WI38 (cell line): Measurements from ENCODE around the gene ERBB4.
"Not testable (repeated sequence)": the region's sequence is repeated elsewhere in the genome, so short reads cannot be mapped to it uniquely, and the experiment has no call there.

Source experiments
- H3K4me3 ChIP-seq: 2 replicates; pipeline ENCODE4 v1.5.1; 2011; ENCODE audit warnings: low read depth, mild to moderate bottlenecking, control low read depth, low read length
- CTCF ChIP-seq: IDR thresholded peaks from 2 replicates; pipeline ENCODE4 v1.5.1; 2012; ENCODE audit warnings: low read depth, mild to moderate bottlenecking, control low read depth, low read length

The ERBB4 gene

GRCh38 chr2:212254339-212254738, 284.3 kb downstream of the ERBB4 start:
- TF ChIP-seq CTCF, result no peak
- H3K4me3 ChIP-seq, result no peak overlapping the region

- no peak overlapping the region for H3K4me3 ChIP-seq
- TF ChIP-seq CTCF, result no peak
Observed at GRCh38 chr2:212249451-212249850, 289.2 kb downstream of the ERBB4 start.

GRCh38 chr2:212245880-212246279, 292.7 kb downstream of the ERBB4 start:
- TF ChIP-seq CTCF, result no peak
- H3K4me3 ChIP-seq, result no peak overlapping the region

GRCh38 chr2:212242724-212243123, 295.9 kb downstream of the ERBB4 start:
- no peak for TF ChIP-seq CTCF
- no peak overlapping the region for H3K4me3 ChIP-seq

GRCh38 chr2:212238152-212238551, 300.4 kb downstream of the ERBB4 start:
- not testable (repeated sequence) for H3K4me3 ChIP-seq

GRCh38 chr2:212237350-212238095, 301.1 kb downstream of the ERBB4 start:
- no peak for TF ChIP-seq CTCF
- no peak overlapping the region for H3K4me3 ChIP-seq

GRCh38 chr2:212228743-212229171, 309.8 kb downstream of the ERBB4 start:
- TF ChIP-seq CTCF, result no peak
- no peak overlapping the region for H3K4me3 ChIP-seq

- no peak for TF ChIP-seq CTCF
- no peak overlapping the region for H3K4me3 ChIP-seq
Observed at GRCh38 chr2:212227755-212228154, 310.8 kb downstream of the ERBB4 start.
